Keratinocyte (primary cell): Measurements from ENCODE around the gene MARCHF7.

Experiments used
- CTCF ChIP-seq, 3 experiments: IDR thresholded peaks in 1 of 3; conservative IDR thresholded peaks in 1 of 3; optimal IDR thresholded peaks in 1 of 3; 2 replicates in 2 of 3; 3 replicates in 1 of 3; pipeline versions ENCODE3 to v1.5.1; 2011; ENCODE audit warnings: low read length in 3 of 3, mild to moderate bottlenecking in 3 of 3, moderate library complexity in 2 of 3, control low read depth in 1 of 3, inconsistent platforms in 1 of 3; ENCODE audit not compliant: insufficient read depth in 2 of 3; ENCODE audit errors: extremely low read depth in 1 of 3
- EZH2 ChIP-seq: IDR thresholded peaks from one replicate; pipeline ENCODE4 v1.6.1; 2012; ENCODE audit warnings: inconsistent platforms, mild to moderate bottlenecking, low read length, moderate library complexity

GRCh38 chr2:159694500-159695040, 17.7 kb upstream of the MARCHF7 start:
- TF ChIP-seq CTCF (optimal IDR thresholded peaks at IDR 0.05 in 1 of 3, IDR thresholded peaks at IDR 0.05 in 1 of 3, conservative IDR thresholded peaks at IDR 0.05 in 1 of 3; ENCODE audit: extremely low read depth in 1 of 3, insufficient read depth in 2 of 3, low read length in 3 of 3) (no peak), EZH2 (no peak)
